Measurements from ENCODE around the gene LTBR. TPM values are rescaled to one million over a fixed set of nuclear protein-coding genes. Genes with fewer than 3 reads are reported as not detected.
A peak's percentile ranks its signal among the peaks of the same experiment; 100 is the strongest.

The LTBR gene
- total RNA-seq, 5 donors from 2014 or later (not counting 1 experiment from before 2014, with no cell fraction given): 0.56 to 1.6 (median 1.2) TPM; not detected in 1

GRCh38 chr12:6428326-6428725 is 44.4 kb downstream of the LTBR start:
- no peak overlapping the region for H3K27ac ChIP-seq (ENCODE audit: low read length)
- ChIA-PET POLR2A (interaction anchor here in 1 of 2 donors (0.7 to 0.9 kb wide), 2 partner anchors 16 to 37 kb away, joined by 4 to 7 read pairs; no protein-coding TSS in a partner anchor), CTCF (interaction anchor here in 1 of 2 donors (0.6 kb wide), 1 partner anchor 98 kb away, joined by 5 read pairs; no protein-coding TSS in a partner anchor)
- WGBS (ENCODE audit: insufficient coverage): no CpG with 5 or more reads among the region's 3 CpGs
- no peaks in the 10 kb centered on the region for H3K9me3 ChIP-seq
- DNase-seq: no peak
- no peaks in the 10 kb centered on the region for H3K27me3 ChIP-seq (replicated peaks in 1 of 2; ENCODE audit: control insufficient read depth in 2 of 2, extremely low read depth in 1 of 2, insufficient read depth in 2 of 2, low read length in 1 of 2)
- Mint-ChIP-seq H3K27ac (peak overlapping the region; percentile 95), H3K4me3 (peak overlapping the region in 1 of 3 donors; percentile 27), H3K36me3 (no peaks in the 10 kb centered on the region), H3K4me1 (peaks cover 59 to 69% (median 68%) of the 10 kb centered on the region in 3 donors), H3K9me3 (no peaks in the 10 kb centered on the region), H3K27me3 (no peaks in the 10 kb centered on the region)
- no peak overlapping the region for H3K4me3 ChIP-seq (ENCODE audit: control insufficient read depth in 1 of 2, extremely low read depth in 1 of 2, low read length in 1 of 2)
- no peak for ATAC-seq (replicated peaks in 1 of 4)
- H3K4me1 ChIP-seq (ENCODE audit: control insufficient read depth in 1 of 2, extremely low read depth in 1 of 2, insufficient read depth in 2 of 2, low read length in 2 of 2): peaks cover 34 to 67% of the 10 kb centered on the region in 2 experiments
- H3K36me3 ChIP-seq (ENCODE audit: control insufficient read depth in 2 of 2, extremely low read depth in 1 of 2, insufficient read depth in 1 of 2, low read length in 1 of 2): no peaks in the 10 kb centered on the region

- no peaks in the 10 kb centered on the region for H3K9me3 ChIP-seq
- peaks cover 43 to 73% of the 10 kb centered on the region in 2 experiments for H3K4me1 ChIP-seq (ENCODE audit: control insufficient read depth in 1 of 2, extremely low read depth in 1 of 2, insufficient read depth in 2 of 2, low read length in 2 of 2)
- Mint-ChIP-seq H3K4me1 (peaks cover 62 to 80% (median 71%) of the 10 kb centered on the region in 3 donors), H3K27ac (peak overlapping the region; percentile 57 to 77), H3K27me3 (no peaks in the 10 kb centered on the region), H3K4me3 (peak overlapping the region in 2 of 3 donors; percentile 39 to 42), H3K36me3 (no peaks in the 10 kb centered on the region), H3K9me3 (no peaks in the 10 kb centered on the region)
- WGBS (ENCODE audit: insufficient coverage): 50% methylated on average over 10 of the region's 19 CpGs
- H3K27ac ChIP-seq (ENCODE audit: low read length): no peak overlapping the region
- no peaks in the 10 kb centered on the region for H3K27me3 ChIP-seq (replicated peaks in 1 of 2; ENCODE audit: control insufficient read depth in 2 of 2, extremely low read depth in 1 of 2, insufficient read depth in 2 of 2, low read length in 1 of 2)
- no peaks in the 10 kb centered on the region for H3K36me3 ChIP-seq (ENCODE audit: control insufficient read depth in 2 of 2, extremely low read depth in 1 of 2, insufficient read depth in 1 of 2, low read length in 1 of 2)
- DNase-seq: peak in 1 of 35 experiments; percentile 35
- CTCF ChIA-PET: no interaction called here
- no peak overlapping the region for H3K4me3 ChIP-seq (ENCODE audit: control insufficient read depth in 1 of 2, extremely low read depth in 1 of 2, low read length in 1 of 2)
- POLR2A ChIA-PET: no interaction called here
- ATAC-seq (replicated peaks in 1 of 4): no peak
Observed at GRCh38 chr12:6430124-6430989, 46.4 kb downstream of the LTBR start.

- H3K36me3 Mint-ChIP-seq: no peaks in the 10 kb centered on the region
- peak in 3 of 4 experiments; percentile 43 to 69 (median 49) for ATAC-seq (replicated peaks in 1 of 4)
- no peaks in the 10 kb centered on the region for H3K9me3 Mint-ChIP-seq
- DNase-seq: peak in 4 of 35 experiments; percentile 15 to 55 (median 23)
- H3K36me3 ChIP-seq (ENCODE audit: control insufficient read depth in 2 of 2, extremely low read depth in 1 of 2, insufficient read depth in 1 of 2, low read length in 1 of 2): no peaks in the 10 kb centered on the region
- no peaks in the 10 kb centered on the region for H3K9me3 ChIP-seq
- H3K4me3 ChIP-seq (ENCODE audit: control insufficient read depth in 1 of 2, extremely low read depth in 1 of 2, low read length in 1 of 2): no peak overlapping the region
- peaks cover 41 to 57% (median 48%) of the 10 kb centered on the region in 3 donors for H3K4me1 Mint-ChIP-seq
- H3K4me1 ChIP-seq (ENCODE audit: control insufficient read depth in 1 of 2, extremely low read depth in 1 of 2, insufficient read depth in 2 of 2, low read length in 2 of 2): peaks cover 24 to 49% of the 10 kb centered on the region in 2 experiments
- no peaks in the 10 kb centered on the region for H3K27me3 ChIP-seq (replicated peaks in 1 of 2; ENCODE audit: control insufficient read depth in 2 of 2, extremely low read depth in 1 of 2, insufficient read depth in 2 of 2, low read length in 1 of 2)
- POLR2A ChIA-PET: no interaction called here
- 11% methylated on average over 3 of the region's 5 CpGs for WGBS (ENCODE audit: insufficient coverage)
- CTCF ChIA-PET: interaction anchor here in 1 of 2 donors (1.0 kb wide), 1 partner anchor 27 kb away, joined by 4 read pairs; no protein-coding TSS in a partner anchor
- peak overlapping the region; percentile 49 to 88 for H3K27ac Mint-ChIP-seq
- peak overlapping the region in 1 of 3 donors; percentile 81 for H3K4me3 Mint-ChIP-seq
- H3K27ac ChIP-seq (ENCODE audit: low read length): no peak overlapping the region
- H3K27me3 Mint-ChIP-seq: no peaks in the 10 kb centered on the region
Observed at GRCh38 chr12:6432991-6433390, 49.0 kb downstream of the LTBR start.

GRCh38 chr12:6434205-6435140 is 50.5 kb downstream of the LTBR start:
- CTCF ChIA-PET: interaction anchor here (0.6 to 1.3 kb wide), 9 partner anchors 9 to 36 kb away, joined by 3 to 5 read pairs (median 3); partner anchors contain the start of gene VAMP1 (in 1 of the 2)
- H3K4me1 Mint-ChIP-seq: peaks cover 39 to 52% (median 43%) of the 10 kb centered on the region in 3 donors
- Histone ChIP-seq H3K4me1 (ENCODE audit: control insufficient read depth in 1 of 2, extremely low read depth in 1 of 2, insufficient read depth in 2 of 2, low read length in 2 of 2) (peaks cover 24 to 48% of the 10 kb centered on the region in 2 experiments), H3K27ac (ENCODE audit: low read length) (peak overlapping the region; percentile 69), H3K27me3 (replicated peaks in 1 of 2; ENCODE audit: control insufficient read depth in 2 of 2, extremely low read depth in 1 of 2, insufficient read depth in 2 of 2, low read length in 1 of 2) (no peaks in the 10 kb centered on the region), H3K4me3 (ENCODE audit: control insufficient read depth in 1 of 2, extremely low read depth in 1 of 2, low read length in 1 of 2) (no peak overlapping the region), H3K9me3 (no peaks in the 10 kb centered on the region), H3K36me3 (ENCODE audit: control insufficient read depth in 2 of 2, extremely low read depth in 1 of 2, insufficient read depth in 1 of 2, low read length in 1 of 2) (no peaks in the 10 kb centered on the region)
- peak overlapping the region; percentile 88 to 97 for H3K27ac Mint-ChIP-seq
- no peaks in the 10 kb centered on the region for H3K27me3 Mint-ChIP-seq
- H3K4me3 Mint-ChIP-seq: peak overlapping the region in 2 of 3 donors; percentile 11 to 81
- ATAC-seq (replicated peaks in 1 of 4): peak; percentile 92 to 98 (median 96)
- peak in 12 of 35 experiments; percentile 32 to 68 (median 44) for DNase-seq
- no peaks in the 10 kb centered on the region for H3K36me3 Mint-ChIP-seq
- whole genome bisulfite sequencing (ENCODE audit: insufficient coverage): 50% methylated on average over 13 of the region's 17 CpGs
- POLR2A ChIA-PET: interaction anchor here (0.5 to 1.0 kb wide), 4 partner anchors 12 to 1492 kb away, joined by 3 to 5 read pairs (median 3); no protein-coding TSS in a partner anchor
- H3K9me3 Mint-ChIP-seq: no peaks in the 10 kb centered on the region

GRCh38 chr12:6435961-6436715 is 52.2 kb downstream of the LTBR start:
- Mint-ChIP-seq H3K36me3 (no peaks in the 10 kb centered on the region), H3K27ac (peak overlapping the region in 1 of 2 donors; percentile 41), H3K4me1 (peaks cover 27 to 44% (median 30%) of the 10 kb centered on the region in 3 donors), H3K9me3 (no peaks in the 10 kb centered on the region), H3K27me3 (no peaks in the 10 kb centered on the region), H3K4me3 (no peak overlapping the region)
- WGBS (ENCODE audit: insufficient coverage): 98% methylated on average over 9 of the region's 13 CpGs
- Histone ChIP-seq H3K27me3 (replicated peaks in 1 of 2; ENCODE audit: control insufficient read depth in 2 of 2, extremely low read depth in 1 of 2, insufficient read depth in 2 of 2, low read length in 1 of 2) (no peaks in the 10 kb centered on the region), H3K4me1 (ENCODE audit: control insufficient read depth in 1 of 2, extremely low read depth in 1 of 2, insufficient read depth in 2 of 2, low read length in 2 of 2) (peaks cover 24 to 40% of the 10 kb centered on the region in 2 experiments), H3K4me3 (ENCODE audit: control insufficient read depth in 1 of 2, extremely low read depth in 1 of 2, low read length in 1 of 2) (no peak overlapping the region), H3K9me3 (no peaks in the 10 kb centered on the region), H3K36me3 (ENCODE audit: control insufficient read depth in 2 of 2, extremely low read depth in 1 of 2, insufficient read depth in 1 of 2, low read length in 1 of 2) (no peaks in the 10 kb centered on the region), H3K27ac (ENCODE audit: low read length) (no peak overlapping the region)
- DNase-seq: no peak
- ChIA-PET CTCF (interaction anchor here (0.6 kb wide), 3 partner anchors 23 to 79 kb away, joined by 3 to 5 read pairs (median 3); no protein-coding TSS in a partner anchor), POLR2A (interaction anchor here in 1 of 2 donors (0.9 kb wide), 1 partner anchor 113 kb away, joined by 4 read pairs; no protein-coding TSS in a partner anchor)
- no peak for ATAC-seq (replicated peaks in 1 of 4)
